PC-9 (cell line): ENCODE data around the gene LMX1A.

Experiments
- CTCF ChIP-seq: fragments of 200-600 bp; sonication (generic); conservative IDR thresholded peaks from 2 replicates; pipeline ENCODE4 v1.6.1; 2017; ENCODE audit warnings: mixed run types, antibody characterized with exemption, mild to moderate bottlenecking, moderate library complexity
- EZH2 ChIP-seq: fragments of 200-600 bp; sonication (generic); IDR thresholded peaks from 2 replicates; pipeline ENCODE4 v1.8.0; 2017; ENCODE audit warnings: antibody characterized with exemption, low read depth

- no peak for TF ChIP-seq CTCF
- TF ChIP-seq EZH2: no peak
Observed at GRCh38 chr1:165296205-165296604, 60.3 kb downstream of the LMX1A start.
